OCI-LY3 (cell line): Measurements from ENCODE around the gene AGT.

Source experiments
- H2AFZ ChIP-seq: fragments of 200-600, 300-600 bp; shearing (Covaris generic); 2 replicates; pipeline ENCODE4 v1.6.0; 2014; ENCODE audit warnings: antibody characterized with exemption, low read depth, low read length
- H3K27ac ChIP-seq: fragments of 200-600, 300-600 bp; sonication (generic); 2 replicates; pipeline ENCODE4 v1.5.1; 2014; ENCODE audit warnings: mild to moderate bottlenecking, low read length, moderate library complexity, mixed read lengths
- H3K27me3 ChIP-seq: fragments of 200-600, 300-600 bp; sonication (generic); 2 replicates; pipeline ENCODE4 v1.6.1; 2014; ENCODE audit warnings: low read depth, low read length, mixed read lengths
- H3K36me3 ChIP-seq: fragments of 200-600, 300-600 bp; sonication (generic); replicated peaks from 2 replicates; pipeline ENCODE3; 2014; ENCODE audit warnings: low read depth, low read length, mixed read lengths
- H3K4me1 ChIP-seq: fragments of 300-600, 200-600 bp; sonication (generic); 2 replicates; pipeline ENCODE4 v1.6.1; 2014; ENCODE audit warnings: low read length, mixed read lengths
- H3K4me2 ChIP-seq: fragments of 200-600, 300-600 bp; sonication (generic); 2 replicates; pipeline ENCODE4 v1.6.1; 2014; ENCODE audit warnings: low read length, mixed read lengths
- H3K4me3 ChIP-seq: fragments of 300-600, 200-600 bp; sonication (generic); 2 replicates; pipeline ENCODE4 v1.5.1; 2014; ENCODE audit warnings: antibody characterized with exemption, mild to moderate bottlenecking, low read length, moderate library complexity
- H3K79me2 ChIP-seq: fragments of 300-600, 200-600 bp; shearing (Covaris generic); 2 replicates; pipeline ENCODE4 v1.6.1; 2014; ENCODE audit warnings: mild to moderate bottlenecking, low read length, mixed read lengths
- H3K9ac ChIP-seq: fragments of 300-600, 200-600 bp; shearing (Covaris generic); 2 replicates; pipeline ENCODE4 v1.6.0; 2014; ENCODE audit warnings: mild to moderate bottlenecking, low read length, moderate library complexity
- H3K9me3 ChIP-seq: fragments of 200-600, 300-600 bp; shearing (Covaris generic); 2 replicates; pipeline ENCODE4 v1.6.1; 2014; ENCODE audit warnings: low read length, mixed read lengths; ENCODE audit not compliant: insufficient read depth
- H4K20me1 ChIP-seq: fragments of 200-600, 300-600 bp; sonication (generic); 2 replicates; pipeline ENCODE4 v1.6.1; 2016; ENCODE audit warnings: low read length, mixed read lengths; ENCODE audit not compliant: insufficient read depth
- EZH2phosphoT487 ChIP-seq: fragments of 200-600 bp; shearing (Covaris generic); IDR thresholded peaks from 2 replicates; pipeline ENCODE4 v1.6.1; 2018; ENCODE audit warnings: antibody characterized with exemption, mixed run types, low read depth
- TF ChIP-seq, protein P1 (sequence below): fragments of 200-600, 300-600 bp; sonication (generic); IDR thresholded peaks from 2 replicates; pipeline ENCODE4 v1.5.1; 2014; ENCODE audit warnings: antibody characterized with exemption, low read length, low read depth

AGT gene

DNA sequence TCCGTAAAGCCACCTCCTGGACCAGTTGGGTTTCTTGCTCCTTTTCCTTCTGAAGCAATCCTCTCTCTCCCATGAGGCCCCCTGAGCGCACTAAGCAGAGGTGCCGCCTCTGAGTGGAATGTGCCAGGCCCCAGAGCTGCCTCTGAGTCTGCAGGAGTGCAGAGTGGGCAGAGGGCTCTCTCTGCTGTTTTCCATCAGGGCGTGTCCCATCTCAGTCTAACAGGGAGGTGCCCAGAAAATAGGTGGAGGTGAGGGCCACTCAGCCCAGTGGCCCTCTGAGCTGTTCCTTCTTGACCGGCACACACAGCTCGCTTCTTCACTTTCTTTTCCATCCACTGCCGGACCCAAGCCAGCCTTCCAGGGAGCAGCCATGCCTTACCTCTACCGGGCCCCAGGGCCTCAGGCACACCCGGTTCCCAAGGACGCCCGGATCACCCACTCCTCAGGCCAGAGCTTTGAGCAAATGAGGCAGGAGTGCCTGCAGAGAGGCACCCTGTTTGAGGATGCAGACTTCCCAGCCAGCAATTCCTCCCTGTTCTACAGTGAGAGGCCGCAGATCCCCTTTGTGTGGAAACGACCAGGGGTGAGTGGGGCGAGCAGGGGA lies 33.3 kb upstream of the AGT start, which contains the start of gene CAPN9:
TSS of gene CAPN9 (plus strand) at position 262 of the 604 bp plus-strand sequence. CDS start at position 371, 109 bp downstream.
- Histone ChIP-seq H3K36me3 (no peaks in the 10 kb centered on the region), H3K4me1 (no peaks in the 10 kb centered on the region), H3K9ac (no peak within 1 kb of the TSS), H4K20me1 (no peaks in the 10 kb centered on the region), H3K27ac (no peak within 1 kb of the TSS), H3K9me3 (no peaks in the 10 kb centered on the region), H3K27me3 (peaks cover 5% of the 10 kb centered on the region; the same call in 1 of the 2 replicates), H3K79me2 (no peaks in the 10 kb centered on the region), H3K4me2 (no peak within 1 kb of the TSS), H2AFZ (no peak within 1 kb of the TSS), H3K4me3 (no peak within 1 kb of the TSS)
- TF ChIP-seq, protein P1, sequence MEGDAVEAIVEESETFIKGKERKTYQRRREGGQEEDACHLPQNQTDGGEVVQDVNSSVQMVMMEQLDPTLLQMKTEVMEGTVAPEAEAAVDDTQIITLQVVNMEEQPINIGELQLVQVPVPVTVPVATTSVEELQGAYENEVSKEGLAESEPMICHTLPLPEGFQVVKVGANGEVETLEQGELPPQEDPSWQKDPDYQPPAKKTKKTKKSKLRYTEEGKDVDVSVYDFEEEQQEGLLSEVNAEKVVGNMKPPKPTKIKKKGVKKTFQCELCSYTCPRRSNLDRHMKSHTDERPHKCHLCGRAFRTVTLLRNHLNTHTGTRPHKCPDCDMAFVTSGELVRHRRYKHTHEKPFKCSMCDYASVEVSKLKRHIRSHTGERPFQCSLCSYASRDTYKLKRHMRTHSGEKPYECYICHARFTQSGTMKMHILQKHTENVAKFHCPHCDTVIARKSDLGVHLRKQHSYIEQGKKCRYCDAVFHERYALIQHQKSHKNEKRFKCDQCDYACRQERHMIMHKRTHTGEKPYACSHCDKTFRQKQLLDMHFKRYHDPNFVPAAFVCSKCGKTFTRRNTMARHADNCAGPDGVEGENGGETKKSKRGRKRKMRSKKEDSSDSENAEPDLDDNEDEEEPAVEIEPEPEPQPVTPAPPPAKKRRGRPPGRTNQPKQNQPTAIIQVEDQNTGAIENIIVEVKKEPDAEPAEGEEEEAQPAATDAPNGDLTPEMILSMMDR = no peak
- no peak for TF ChIP-seq EZH2phosphoT487

DNA sequence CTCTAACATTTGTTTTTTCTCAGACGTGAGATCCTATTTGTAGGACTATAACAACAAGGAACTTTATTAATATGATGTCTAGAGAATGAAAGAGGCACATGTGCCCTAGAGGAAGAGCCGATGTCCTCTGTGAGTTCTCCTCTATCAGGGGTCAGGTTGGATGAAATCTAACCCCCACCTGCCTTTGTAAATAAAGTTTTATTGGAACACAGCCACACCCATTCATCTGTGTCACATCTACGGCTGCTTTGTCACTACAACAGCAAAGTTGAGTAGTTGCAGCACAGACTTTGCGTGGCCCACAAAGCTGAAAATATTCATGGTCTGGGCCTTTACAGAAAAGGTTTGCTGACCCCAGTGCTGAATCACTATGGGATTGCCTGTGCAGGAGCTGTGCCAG lies 32.7 kb upstream of the AGT start:
- TF ChIP-seq EZH2phosphoT487 = no peak
- TF ChIP-seq, protein P1 = no peak
- H3K9me3 ChIP-seq = no peaks in the 10 kb centered on the region
- H4K20me1 ChIP-seq = no peaks in the 10 kb centered on the region
- H3K9ac ChIP-seq = no peak overlapping the region
- no peaks in the 10 kb centered on the region for H3K79me2 ChIP-seq
- H3K4me2 ChIP-seq = no peak overlapping the region
- H2AFZ ChIP-seq = no peak overlapping the region
- H3K4me1 ChIP-seq = no peaks in the 10 kb centered on the region
- H3K27ac ChIP-seq = no peak overlapping the region
- no peaks in the 10 kb centered on the region for H3K36me3 ChIP-seq
- H3K27me3 ChIP-seq = peaks cover 5% of the 10 kb centered on the region; the same call in 1 of the 2 replicates
- H3K4me3 ChIP-seq = no peak overlapping the region

DNA sequence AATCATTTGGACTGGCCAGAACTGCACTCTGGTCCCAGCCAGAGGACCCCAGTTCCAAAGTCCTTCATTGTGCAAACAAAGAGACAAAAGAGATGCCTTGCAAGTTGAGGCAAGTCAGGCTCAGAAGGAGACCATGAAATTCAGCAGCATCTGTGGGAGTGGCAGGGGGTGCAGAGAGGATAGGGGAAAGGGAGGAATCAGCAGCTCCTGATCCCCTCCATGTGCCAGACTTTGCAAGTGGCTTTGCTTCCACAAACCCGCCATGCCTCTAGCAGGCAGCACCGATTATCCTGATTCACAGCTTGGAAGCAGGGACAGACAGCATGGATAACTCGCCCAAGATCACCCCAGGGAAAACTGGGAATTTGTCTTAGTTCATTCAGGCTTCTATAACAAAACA lies 31.1 kb upstream of the AGT start:
- no peaks in the 10 kb centered on the region for H3K79me2 ChIP-seq

DNA sequence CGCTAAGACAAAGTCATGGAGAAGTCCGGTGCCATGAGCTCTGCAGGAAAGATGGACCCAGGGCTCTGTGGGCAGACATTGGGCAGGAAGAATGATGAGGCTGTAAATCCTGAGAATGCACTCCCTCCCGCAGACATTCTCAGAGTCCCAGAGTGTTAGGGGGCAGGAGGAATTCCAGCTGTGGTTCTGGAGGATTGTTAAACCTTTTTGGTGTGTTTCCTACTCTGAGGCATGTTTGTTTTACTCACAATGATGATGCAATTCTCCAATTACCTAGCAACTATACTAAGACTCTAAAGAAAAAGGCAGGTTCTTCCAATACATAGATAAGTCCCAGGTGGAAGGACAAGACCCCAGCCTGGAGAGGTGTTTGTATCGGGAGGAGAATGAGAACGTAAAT lies 30.5 kb upstream of the AGT start:
- H2AFZ ChIP-seq = no peak overlapping the region
- no peaks in the 10 kb centered on the region for H3K79me2 ChIP-seq
- no peak overlapping the region for H3K4me2 ChIP-seq
- no peak overlapping the region for H3K4me3 ChIP-seq
- no peak overlapping the region for H3K9ac ChIP-seq
- H3K9me3 ChIP-seq = no peaks in the 10 kb centered on the region
- no peaks in the 10 kb centered on the region for H3K36me3 ChIP-seq
- no peaks in the 10 kb centered on the region for H3K4me1 ChIP-seq
- no peak overlapping the region for H3K27ac ChIP-seq
- H4K20me1 ChIP-seq = no peaks in the 10 kb centered on the region
- H3K27me3 ChIP-seq = peaks cover 9% of the 10 kb centered on the region
- TF ChIP-seq EZH2phosphoT487 = no peak
- TF ChIP-seq, protein P1 = no peak

More for the DNA sequence above, 31.1 kb upstream of the AGT start:
- peaks cover 5% of the 10 kb centered on the region for H3K27me3 ChIP-seq
- no peaks in the 10 kb centered on the region for H3K9me3 ChIP-seq
- TF ChIP-seq, protein P1 = no peak
- no peak for TF ChIP-seq EZH2phosphoT487
- H3K4me1 ChIP-seq = no peaks in the 10 kb centered on the region
- H3K27ac ChIP-seq = no peak overlapping the region
- no peak overlapping the region for H3K4me2 ChIP-seq
- H3K4me3 ChIP-seq = no peak overlapping the region
- H2AFZ ChIP-seq = no peak overlapping the region
- H3K9ac ChIP-seq = no peak overlapping the region
- H4K20me1 ChIP-seq = no peaks in the 10 kb centered on the region
- H3K36me3 ChIP-seq = no peaks in the 10 kb centered on the region
